Right atrium auricular region (tissue), 2 donors: ENCODE measurements around the gene FAM171A1. TPM values are rescaled to one million over a fixed set of nuclear protein-coding genes. Genes with fewer than 3 reads are reported as not detected.

ENCODE experiments used
- DNase-seq: peaks from one replicate; pipeline ENCODE4 v3.0.0-alpha.2; 2019; ENCODE audit warnings: low spot score
- H3K27ac ChIP-seq, 2 donors: fragments of 200-600 bp; sonication (generic); 1 replicate in 1 of 2; 2 replicates in 1 of 2; pipeline ENCODE4 v1.5.1; 2016 to 2019
- H3K27me3 ChIP-seq, 2 donors: fragments of 200-600 bp; sonication (generic); one replicate each; pipeline versions ENCODE4 v1.5.1 to v1.6.0; 2017 to 2019
- H3K36me3 ChIP-seq: fragments of 200-600 bp; sonication (generic); one replicate; pipeline ENCODE4 v1.5.1; 2016
- H3K4me1 ChIP-seq, 2 donors: fragments of 200-600 bp; sonication (generic); one replicate each; pipeline versions ENCODE4 v1.5.1 to v1.6.0; 2017 to 2019
- H3K4me3 ChIP-seq, 2 donors: fragments of 200-600 bp; sonication (generic); 1 replicate in 1 of 2; 2 replicates in 1 of 2; pipeline ENCODE4 v1.5.1; 2017 to 2019; ENCODE audit warnings: mild to moderate bottlenecking in 1 of 2, moderate library complexity in 1 of 2
- H3K9me3 ChIP-seq, 2 donors: fragments of 200-600 bp; sonication (generic); one replicate each; pipeline ENCODE4 v1.5.1; 2019
- total RNA-seq, 2 donors: library from RNA; depleted of rRNA; stranded (reverse); fragments of >200 nt; gene quantifications; one replicate each; pipeline ENCODE4 v1.1.0, GENCODE V29; 2016
- TF ChIP-seq, protein P1 (sequence below), 2 donors: fragments of 200-600 bp; sonication (generic); IDR thresholded peaks; one replicate each; pipeline ENCODE4 v1.5.1; 2019; ENCODE audit warnings: antibody characterized with exemption in 2 of 2

Gene FAM171A1
- total RNA-seq, 2 donors from 2014 or later = 7.8 to 13.7 TPM

DNA sequence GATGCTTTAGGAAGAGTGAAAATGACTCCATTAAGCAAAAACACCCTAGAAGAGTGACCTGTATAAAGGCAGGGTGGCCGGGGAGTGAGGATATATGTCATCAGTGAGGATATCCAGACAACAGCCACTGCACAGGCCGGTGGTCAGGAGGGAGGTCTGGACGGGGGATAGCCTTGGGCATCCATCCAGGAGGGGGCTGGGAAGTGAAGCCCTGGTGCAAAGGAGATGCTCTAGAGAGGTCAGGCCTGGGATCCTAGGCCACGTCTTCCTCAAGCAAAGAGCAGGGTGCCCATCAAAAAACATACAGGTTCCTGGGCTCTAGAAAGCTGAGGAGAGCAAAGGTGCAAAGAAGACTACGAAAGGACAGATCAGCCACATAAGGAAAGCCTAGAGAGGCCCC lies 25.6 kb downstream of the FAM171A1 start:
- Histone ChIP-seq H3K27me3 (no peaks in the 10 kb centered on the region), H3K27ac (no peak overlapping the region), H3K9me3 (no peaks in the 10 kb centered on the region), H3K4me3 (no peak overlapping the region), H3K36me3 (no peaks in the 10 kb centered on the region), H3K4me1 (peaks cover 0 to 14% of the 10 kb centered on the region in 2 donors)
- no peak for DNase-seq
- TF ChIP-seq, protein P1, sequence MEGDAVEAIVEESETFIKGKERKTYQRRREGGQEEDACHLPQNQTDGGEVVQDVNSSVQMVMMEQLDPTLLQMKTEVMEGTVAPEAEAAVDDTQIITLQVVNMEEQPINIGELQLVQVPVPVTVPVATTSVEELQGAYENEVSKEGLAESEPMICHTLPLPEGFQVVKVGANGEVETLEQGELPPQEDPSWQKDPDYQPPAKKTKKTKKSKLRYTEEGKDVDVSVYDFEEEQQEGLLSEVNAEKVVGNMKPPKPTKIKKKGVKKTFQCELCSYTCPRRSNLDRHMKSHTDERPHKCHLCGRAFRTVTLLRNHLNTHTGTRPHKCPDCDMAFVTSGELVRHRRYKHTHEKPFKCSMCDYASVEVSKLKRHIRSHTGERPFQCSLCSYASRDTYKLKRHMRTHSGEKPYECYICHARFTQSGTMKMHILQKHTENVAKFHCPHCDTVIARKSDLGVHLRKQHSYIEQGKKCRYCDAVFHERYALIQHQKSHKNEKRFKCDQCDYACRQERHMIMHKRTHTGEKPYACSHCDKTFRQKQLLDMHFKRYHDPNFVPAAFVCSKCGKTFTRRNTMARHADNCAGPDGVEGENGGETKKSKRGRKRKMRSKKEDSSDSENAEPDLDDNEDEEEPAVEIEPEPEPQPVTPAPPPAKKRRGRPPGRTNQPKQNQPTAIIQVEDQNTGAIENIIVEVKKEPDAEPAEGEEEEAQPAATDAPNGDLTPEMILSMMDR (IDR thresholded peaks at IDR 0.05) = no peak

DNA sequence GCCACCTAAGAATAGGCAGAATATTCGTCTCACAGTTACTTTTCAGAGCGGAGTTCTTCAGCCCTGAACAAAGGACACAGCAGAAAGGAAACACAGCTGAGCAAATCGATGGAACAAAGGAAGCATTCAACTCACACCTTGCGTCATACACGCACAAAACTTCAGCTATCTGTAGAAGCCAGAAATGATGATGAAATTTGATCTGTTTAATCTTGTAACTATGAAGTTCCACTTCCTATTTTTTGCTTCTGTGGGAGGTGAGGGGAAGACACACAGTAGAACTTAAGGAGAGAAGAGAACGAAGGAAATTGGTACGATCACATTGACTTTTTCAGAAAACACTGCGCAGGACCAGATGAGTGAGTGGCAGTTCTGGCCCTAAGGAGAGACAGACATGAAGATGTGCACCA lies 26.2 kb downstream of the FAM171A1 start:
- Histone ChIP-seq H3K27me3 (no peaks in the 10 kb centered on the region), H3K27ac (no peak overlapping the region), H3K9me3 (no peaks in the 10 kb centered on the region), H3K36me3 (no peaks in the 10 kb centered on the region), H3K4me3 (no peak overlapping the region), H3K4me1 (peaks cover 0 to 14% of the 10 kb centered on the region in 2 donors)
- TF ChIP-seq, protein P1 (IDR thresholded peaks at IDR 0.05) = no peak
- DNase-seq = no peak

DNA sequence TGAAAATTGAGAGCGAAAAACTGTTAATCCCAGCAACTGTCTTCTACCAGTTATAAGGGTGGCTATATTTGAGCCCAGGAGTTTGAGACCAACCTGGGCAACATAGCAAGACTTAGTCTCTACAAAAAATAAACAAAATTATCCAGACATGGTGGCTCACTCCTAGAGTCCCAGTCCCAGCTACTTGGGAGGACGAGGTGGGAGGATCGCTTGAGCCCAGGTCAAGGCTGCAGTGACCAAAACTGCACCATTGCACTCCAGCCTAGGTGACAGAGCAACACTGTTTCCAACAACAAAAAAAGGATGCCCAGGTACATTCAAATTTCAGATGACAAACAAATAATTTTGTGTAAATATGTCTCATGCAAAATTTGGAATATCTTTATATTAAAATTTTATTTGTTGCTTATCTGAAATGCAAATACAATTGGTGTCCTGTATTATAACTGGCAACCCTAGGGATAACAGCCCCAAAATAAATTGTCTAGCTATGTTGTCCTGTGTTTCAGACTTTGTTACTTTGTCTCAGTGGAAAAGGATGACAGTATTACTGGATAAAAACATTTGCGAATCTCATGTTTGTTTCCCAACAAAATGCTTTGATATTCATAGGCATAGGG lies 26.7 kb downstream of the FAM171A1 start:
- no peaks in the 10 kb centered on the region for H3K27me3 ChIP-seq
- peaks cover 0 to 14% of the 10 kb centered on the region in 2 donors for H3K4me1 ChIP-seq
- H3K9me3 ChIP-seq = no peaks in the 10 kb centered on the region
- H3K4me3 ChIP-seq = no peak overlapping the region
- no peaks in the 10 kb centered on the region for H3K36me3 ChIP-seq
- H3K27ac ChIP-seq = no peak overlapping the region
- DNase-seq = no peak
- TF ChIP-seq, protein P1 (IDR thresholded peaks at IDR 0.05) = no peak

DNA sequence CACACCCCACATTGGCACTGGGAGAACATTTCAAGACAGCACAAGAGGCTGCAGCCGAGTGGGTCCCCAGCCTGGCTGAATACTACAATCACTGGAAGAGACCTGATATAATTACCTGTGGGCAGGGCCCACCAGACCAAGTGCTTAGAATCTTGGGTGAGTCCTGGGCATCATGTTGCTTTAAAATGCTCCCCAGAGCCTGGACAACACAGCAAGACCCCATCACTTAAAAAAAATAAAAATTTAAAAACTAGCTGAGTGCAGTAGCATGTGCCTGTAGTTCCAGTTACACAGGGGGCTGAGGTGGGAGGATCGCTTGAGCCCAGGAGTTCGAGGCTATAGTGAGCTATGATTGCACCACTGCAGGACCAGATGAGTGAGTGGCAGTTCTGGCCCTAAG lies 28.1 kb downstream of the FAM171A1 start:
- Histone ChIP-seq H3K36me3 (no peaks in the 10 kb centered on the region), H3K9me3 (no peaks in the 10 kb centered on the region), H3K4me1 (peaks cover 0 to 14% of the 10 kb centered on the region in 2 donors), H3K27me3 (no peaks in the 10 kb centered on the region), H3K27ac (no peak overlapping the region), H3K4me3 (no peak overlapping the region)
- no peak for DNase-seq
- TF ChIP-seq, protein P1 (IDR thresholded peaks at IDR 0.05) = no peak

DNA sequence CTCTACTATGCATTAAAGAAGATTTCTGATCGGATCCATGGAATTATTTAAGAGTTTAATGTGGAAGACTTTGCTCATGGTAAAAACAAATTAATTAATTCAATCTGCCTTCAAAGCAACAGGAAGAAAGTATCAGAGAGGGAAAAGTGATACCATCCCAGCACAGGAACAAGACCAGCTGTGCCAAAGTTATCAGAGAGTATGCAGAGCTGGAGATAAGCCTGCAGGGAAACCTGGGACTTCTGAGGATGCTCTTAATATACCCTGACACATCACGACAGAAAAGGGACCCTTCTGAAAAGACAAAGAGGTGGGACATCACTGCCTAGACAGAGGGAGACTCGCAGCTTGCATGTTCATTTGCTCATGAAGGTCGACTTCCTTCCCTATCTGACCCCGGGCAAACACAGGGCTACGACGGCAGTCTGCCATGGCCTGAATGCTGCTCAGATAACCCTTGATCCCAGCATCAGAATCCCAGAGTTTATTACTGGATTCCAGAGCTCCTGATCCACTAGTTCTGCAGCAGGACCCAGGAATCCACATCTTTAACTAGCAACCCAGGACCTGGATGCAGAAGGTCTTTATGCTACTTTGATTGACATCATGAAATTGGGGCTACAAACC lies 29.5 kb downstream of the FAM171A1 start:
- Histone ChIP-seq H3K9me3 (no peaks in the 10 kb centered on the region), H3K36me3 (no peaks in the 10 kb centered on the region), H3K4me1 (peaks cover 0 to 6% of the 10 kb centered on the region in 2 donors), H3K4me3 (no peak overlapping the region), H3K27ac (no peak overlapping the region), H3K27me3 (no peaks in the 10 kb centered on the region)
- no peak for DNase-seq
- TF ChIP-seq, protein P1 (IDR thresholded peaks at IDR 0.05) = no peak
